ENCODE results near the gene GPX2.

Gene GPX2

GRCh38 chr14:64971943-64972791 is 29.6 kb upstream of the GPX2 start, which contains the start of gene RAB15:
Gene RAB15 (minus strand): TSS chr14:64972336. CDS start chr14:64972076, 260 bp downstream.
- DNase-seq (ENCODE audit: insufficient read length): peak; percentile 49
- FAIRE-seq: peak; percentile 53
- TF ChIP-seq POLR2AphosphoS5 (IDR thresholded peaks at IDR 0.05; ENCODE audit: low read depth, low read length) (no peak), POLR2A (IDR thresholded peaks at IDR 0.05; ENCODE audit: low read depth, low read length) (no peak), TAF1 (IDR thresholded peaks at IDR 0.05; ENCODE audit: borderline replicate concordance, low read depth, low read length) (no peak)

GRCh38 chr14:64971491-64971942 is 29.0 kb upstream of the GPX2 start:
- FAIRE-seq (no peak), DNase-seq (ENCODE audit: insufficient read length) (no peak)
- TF ChIP-seq POLR2A (IDR thresholded peaks at IDR 0.05; ENCODE audit: low read depth, low read length) (no peak), TAF1 (IDR thresholded peaks at IDR 0.05; ENCODE audit: borderline replicate concordance, low read depth, low read length) (no peak), POLR2AphosphoS5 (IDR thresholded peaks at IDR 0.05; ENCODE audit: low read depth, low read length) (no peak)

GRCh38 chr14:64970776-64971477 is 28.4 kb upstream of the GPX2 start:
- no peak for TF ChIP-seq POLR2A (IDR thresholded peaks at IDR 0.05; ENCODE audit: low read depth, low read length)
- no peak for TF ChIP-seq POLR2AphosphoS5 (IDR thresholded peaks at IDR 0.05; ENCODE audit: low read depth, low read length)
- TF ChIP-seq TAF1 (IDR thresholded peaks at IDR 0.05; ENCODE audit: borderline replicate concordance, low read depth, low read length): no peak
- DNase-seq (ENCODE audit: insufficient read length) (no peak), FAIRE-seq (no peak)

GRCh38 chr14:64970041-64970440 is 27.5 kb upstream of the GPX2 start:
- FAIRE-seq (no peak), DNase-seq (ENCODE audit: insufficient read length) (no peak)
- TF ChIP-seq POLR2A (IDR thresholded peaks at IDR 0.05; ENCODE audit: low read depth, low read length): no peak
- no peak for TF ChIP-seq TAF1 (IDR thresholded peaks at IDR 0.05; ENCODE audit: borderline replicate concordance, low read depth, low read length)
- no peak for TF ChIP-seq POLR2AphosphoS5 (IDR thresholded peaks at IDR 0.05; ENCODE audit: low read depth, low read length)

- TF ChIP-seq TAF1 (IDR thresholded peaks at IDR 0.05; ENCODE audit: borderline replicate concordance, low read depth, low read length): no peak
- DNase-seq (ENCODE audit: insufficient read length) (no peak), FAIRE-seq (no peak)
These were observed 26.1 kb upstream of the GPX2 start for GRCh38 chr14:64968651-64969050.

GRCh38 chr14:64968167-64968566 is 25.6 kb upstream of the GPX2 start:
- FAIRE-seq: no peak
- TF ChIP-seq TAF1 (IDR thresholded peaks at IDR 0.05; ENCODE audit: borderline replicate concordance, low read depth, low read length) (no peak), POLR2A (IDR thresholded peaks at IDR 0.05; ENCODE audit: low read depth, low read length) (no peak), POLR2AphosphoS5 (IDR thresholded peaks at IDR 0.05; ENCODE audit: low read depth, low read length) (no peak)

GRCh38 chr14:64966976-64967375 is 24.4 kb upstream of the GPX2 start:
- DNase-seq (ENCODE audit: insufficient read length) (no peak), FAIRE-seq (no peak)
- no peak for TF ChIP-seq TAF1 (IDR thresholded peaks at IDR 0.05; ENCODE audit: borderline replicate concordance, low read depth, low read length)
- TF ChIP-seq POLR2A (IDR thresholded peaks at IDR 0.05; ENCODE audit: low read depth, low read length): no peak
- no peak for TF ChIP-seq POLR2AphosphoS5 (IDR thresholded peaks at IDR 0.05; ENCODE audit: low read depth, low read length)

More at GRCh38 chr14:64968167-64968566, 25.6 kb upstream of the GPX2 start:
- no peak for DNase-seq (ENCODE audit: insufficient read length)

- FAIRE-seq (no peak), DNase-seq (ENCODE audit: insufficient read length) (no peak)
- TF ChIP-seq POLR2AphosphoS5 (IDR thresholded peaks at IDR 0.05; ENCODE audit: low read depth, low read length) (no peak), TAF1 (IDR thresholded peaks at IDR 0.05; ENCODE audit: borderline replicate concordance, low read depth, low read length) (no peak), POLR2A (IDR thresholded peaks at IDR 0.05; ENCODE audit: low read depth, low read length) (no peak)
These were observed 22.9 kb upstream of the GPX2 start for GRCh38 chr14:64965356-64966000.

GRCh38 chr14:64963611-64964010 is 21.1 kb upstream of the GPX2 start:
- TF ChIP-seq POLR2AphosphoS5 (IDR thresholded peaks at IDR 0.05; ENCODE audit: low read depth, low read length) (no peak), TAF1 (IDR thresholded peaks at IDR 0.05; ENCODE audit: borderline replicate concordance, low read depth, low read length) (no peak), POLR2A (IDR thresholded peaks at IDR 0.05; ENCODE audit: low read depth, low read length) (no peak)
- no peak for FAIRE-seq
- no peak for DNase-seq (ENCODE audit: insufficient read length)

GRCh38 chr14:64960762-64961276 is 18.3 kb upstream of the GPX2 start:
- no peak for DNase-seq (ENCODE audit: insufficient read length)
- TF ChIP-seq TAF1 (IDR thresholded peaks at IDR 0.05; ENCODE audit: borderline replicate concordance, low read depth, low read length): no peak
- no peak for TF ChIP-seq POLR2AphosphoS5 (IDR thresholded peaks at IDR 0.05; ENCODE audit: low read depth, low read length)
- no peak for TF ChIP-seq POLR2A (IDR thresholded peaks at IDR 0.05; ENCODE audit: low read depth, low read length)
- no peak for FAIRE-seq

- no peak for FAIRE-seq
- DNase-seq (ENCODE audit: insufficient read length): no peak
- no peak for TF ChIP-seq TAF1 (IDR thresholded peaks at IDR 0.05; ENCODE audit: borderline replicate concordance, low read depth, low read length)
These were observed 16.2 kb upstream of the GPX2 start for GRCh38 chr14:64958743-64959142.

Data from GM12892 (cell line).